ENCODE measurements around the gene PEAR1.

The PEAR1 gene

GRCh38 chr1:156942176-156942575 is 48.7 kb downstream of the PEAR1 start:
- H2AFZ ChIP-seq (ENCODE audit: low read depth, low read length): no peak overlapping the region
- H2BK12ac ChIP-seq (ENCODE audit: low read length in 2 of 2): no peak overlapping the region
- H3K27ac ChIP-seq (ENCODE audit: low read length, poor library complexity, severe bottlenecking): no peak overlapping the region
- no peak overlapping the region for H3K23ac ChIP-seq (ENCODE audit: low read length in 2 of 2)
- no peak overlapping the region for H3K14ac ChIP-seq (ENCODE audit: low read length in 2 of 2)
- no peaks in the 10 kb centered on the region for H3K4me1 ChIP-seq (ENCODE audit: control insufficient read depth, insufficient read depth, low read depth, low read length)
- WGBS: 87% methylated on average over 3 of the region's 3 CpGs
- DNase-seq: no peak
- H3K4me3 ChIP-seq (ENCODE audit: insufficient read depth in 1 of 2, low read depth in 1 of 2, low read length in 2 of 2): no peak overlapping the region
- H2BK15ac ChIP-seq (ENCODE audit: low read depth, poor library complexity, severe bottlenecking): no peak overlapping the region
- H3K18ac ChIP-seq (ENCODE audit: low read depth in 1 of 2, low read length in 2 of 2): no peak overlapping the region
- peaks cover 94 to 98% of the 10 kb centered on the region in 2 experiments for H3K36me3 ChIP-seq (ENCODE audit: control insufficient read depth in 1 of 2, insufficient read depth in 2 of 2, low read depth in 1 of 2, low read length in 2 of 2)
- H2BK120ac ChIP-seq (ENCODE audit: low read depth, low read length): no peak overlapping the region
- no peak overlapping the region for H4K8ac ChIP-seq (ENCODE audit: low read length)
- H3K79me1 ChIP-seq (replicated peaks; ENCODE audit: low read length, poor library complexity, severe bottlenecking): no peaks in the 10 kb centered on the region
- no peak overlapping the region for H4K91ac ChIP-seq (ENCODE audit: low read length)
- H3K4ac ChIP-seq (ENCODE audit: low read depth in 1 of 2, low read length in 2 of 2): no peak overlapping the region
- no peak overlapping the region for H2BK5ac ChIP-seq (ENCODE audit: low read depth, low read length, poor library complexity, severe bottlenecking)
- no peaks in the 10 kb centered on the region for H3K9me3 ChIP-seq (ENCODE audit: control insufficient read depth, low read length)
- H2AK5ac ChIP-seq (ENCODE audit: low read length, severe bottlenecking): no peak overlapping the region
- no peak overlapping the region for H3K4me2 ChIP-seq (ENCODE audit: low read length, poor library complexity, severe bottlenecking)
- no peak overlapping the region for H3K9ac ChIP-seq (ENCODE audit: low read length)
- no peaks in the 10 kb centered on the region for H3K27me3 ChIP-seq (ENCODE audit: control insufficient read depth in 1 of 2, insufficient read depth in 1 of 2, low read length in 2 of 2)

- H3K9me3 ChIP-seq (ENCODE audit: control insufficient read depth, low read length): no peaks in the 10 kb centered on the region
- no peak overlapping the region for H2AK5ac ChIP-seq (ENCODE audit: low read length, severe bottlenecking)
- no peak overlapping the region for H3K14ac ChIP-seq (ENCODE audit: low read length in 2 of 2)
- no peak overlapping the region for H4K91ac ChIP-seq (ENCODE audit: low read length)
- no peak overlapping the region for H3K27ac ChIP-seq (ENCODE audit: low read length, poor library complexity, severe bottlenecking)
- no peak overlapping the region for H3K4ac ChIP-seq (ENCODE audit: low read depth in 1 of 2, low read length in 2 of 2)
- H2BK5ac ChIP-seq (ENCODE audit: low read depth, low read length, poor library complexity, severe bottlenecking): no peak overlapping the region
- no peak overlapping the region for H3K4me2 ChIP-seq (ENCODE audit: low read length, poor library complexity, severe bottlenecking)
- 91% methylated on average over 6 of the region's 7 CpGs for WGBS
- no peak overlapping the region for H3K18ac ChIP-seq (ENCODE audit: low read depth in 1 of 2, low read length in 2 of 2)
- no peak overlapping the region for H3K23ac ChIP-seq (ENCODE audit: low read length in 2 of 2)
- no peak overlapping the region for H2BK120ac ChIP-seq (ENCODE audit: low read depth, low read length)
- H3K9ac ChIP-seq (ENCODE audit: low read length): no peak overlapping the region
- no peak overlapping the region for H3K4me3 ChIP-seq (ENCODE audit: insufficient read depth in 1 of 2, low read depth in 1 of 2, low read length in 2 of 2)
- no peak overlapping the region for H4K8ac ChIP-seq (ENCODE audit: low read length)
- H2BK12ac ChIP-seq (ENCODE audit: low read length in 2 of 2): no peak overlapping the region
- H2AFZ ChIP-seq (ENCODE audit: low read depth, low read length): no peak overlapping the region
- H2BK15ac ChIP-seq (ENCODE audit: low read depth, poor library complexity, severe bottlenecking): no peak overlapping the region
- H3K79me1 ChIP-seq (replicated peaks; ENCODE audit: low read length, poor library complexity, severe bottlenecking): no peaks in the 10 kb centered on the region
- DNase-seq: no peak
- no peaks in the 10 kb centered on the region for H3K27me3 ChIP-seq (ENCODE audit: control insufficient read depth in 1 of 2, insufficient read depth in 1 of 2, low read length in 2 of 2)
- peaks cover 94 to 98% of the 10 kb centered on the region in 2 experiments for H3K36me3 ChIP-seq (ENCODE audit: control insufficient read depth in 1 of 2, insufficient read depth in 2 of 2, low read depth in 1 of 2, low read length in 2 of 2)
- no peaks in the 10 kb centered on the region for H3K4me1 ChIP-seq (ENCODE audit: control insufficient read depth, insufficient read depth, low read depth, low read length)
Measured at GRCh38 chr1:156942576-156942975, 49.1 kb downstream of the PEAR1 start.

- no peaks in the 10 kb centered on the region for H3K9me3 ChIP-seq (ENCODE audit: control insufficient read depth, low read length)
- DNase-seq: no peak
- H2BK5ac ChIP-seq (ENCODE audit: low read depth, low read length, poor library complexity, severe bottlenecking): no peak overlapping the region
- no peak overlapping the region for H3K4ac ChIP-seq (ENCODE audit: low read depth in 1 of 2, low read length in 2 of 2)
- H3K18ac ChIP-seq (ENCODE audit: low read depth in 1 of 2, low read length in 2 of 2): no peak overlapping the region
- H3K4me1 ChIP-seq (ENCODE audit: control insufficient read depth, insufficient read depth, low read depth, low read length): no peaks in the 10 kb centered on the region
- H2AK5ac ChIP-seq (ENCODE audit: low read length, severe bottlenecking): no peak overlapping the region
- H3K9ac ChIP-seq (ENCODE audit: low read length): no peak overlapping the region
- H2BK12ac ChIP-seq (ENCODE audit: low read length in 2 of 2): no peak overlapping the region
- H3K27ac ChIP-seq (ENCODE audit: low read length, poor library complexity, severe bottlenecking): no peak overlapping the region
- no peak overlapping the region for H4K91ac ChIP-seq (ENCODE audit: low read length)
- peaks cover 94 to 99% of the 10 kb centered on the region in 2 experiments for H3K36me3 ChIP-seq (ENCODE audit: control insufficient read depth in 1 of 2, insufficient read depth in 2 of 2, low read depth in 1 of 2, low read length in 2 of 2)
- H2BK120ac ChIP-seq (ENCODE audit: low read depth, low read length): no peak overlapping the region
- no peak overlapping the region for H3K14ac ChIP-seq (ENCODE audit: low read length in 2 of 2)
- H3K23ac ChIP-seq (ENCODE audit: low read length in 2 of 2): no peak overlapping the region
- H2AFZ ChIP-seq (ENCODE audit: low read depth, low read length): no peak overlapping the region
- no peak overlapping the region for H4K8ac ChIP-seq (ENCODE audit: low read length)
- H3K79me1 ChIP-seq (replicated peaks; ENCODE audit: low read length, poor library complexity, severe bottlenecking): no peaks in the 10 kb centered on the region
- H2BK15ac ChIP-seq (ENCODE audit: low read depth, poor library complexity, severe bottlenecking): no peak overlapping the region
- WGBS: 97% methylated on average over 3 of the region's 3 CpGs
- H3K4me3 ChIP-seq (ENCODE audit: insufficient read depth in 1 of 2, low read depth in 1 of 2, low read length in 2 of 2): no peak overlapping the region
- H3K27me3 ChIP-seq (ENCODE audit: control insufficient read depth in 1 of 2, insufficient read depth in 1 of 2, low read length in 2 of 2): no peaks in the 10 kb centered on the region
- no peak overlapping the region for H3K4me2 ChIP-seq (ENCODE audit: low read length, poor library complexity, severe bottlenecking)
Measured at GRCh38 chr1:156943756-156944155, 50.2 kb downstream of the PEAR1 start.

- WGBS: 100% methylated on average over 1 of the region's 1 CpG
- Histone ChIP-seq H3K4me2 (ENCODE audit: low read length, poor library complexity, severe bottlenecking) (no peak overlapping the region), H3K4me3 (ENCODE audit: insufficient read depth in 1 of 2, low read depth in 1 of 2, low read length in 2 of 2) (no peak overlapping the region), H3K23ac (ENCODE audit: low read length in 2 of 2) (no peak overlapping the region), H2AFZ (ENCODE audit: low read depth, low read length) (no peak overlapping the region), H3K9me3 (ENCODE audit: control insufficient read depth, low read length) (no peaks in the 10 kb centered on the region), H3K9ac (ENCODE audit: low read length) (no peak overlapping the region), H3K36me3 (ENCODE audit: control insufficient read depth in 1 of 2, insufficient read depth in 2 of 2, low read depth in 1 of 2, low read length in 2 of 2) (peaks cover 93 to 99% of the 10 kb centered on the region in 2 experiments), H3K18ac (ENCODE audit: low read depth in 1 of 2, low read length in 2 of 2) (no peak overlapping the region), H4K91ac (ENCODE audit: low read length) (no peak overlapping the region), H4K8ac (ENCODE audit: low read length) (no peak overlapping the region), H2BK120ac (ENCODE audit: low read depth, low read length) (no peak overlapping the region), H3K14ac (ENCODE audit: low read length in 2 of 2) (no peak overlapping the region), H3K27ac (ENCODE audit: low read length, poor library complexity, severe bottlenecking) (no peak overlapping the region), H3K4ac (ENCODE audit: low read depth in 1 of 2, low read length in 2 of 2) (no peak overlapping the region), H2BK5ac (ENCODE audit: low read depth, low read length, poor library complexity, severe bottlenecking) (no peak overlapping the region), H3K4me1 (ENCODE audit: control insufficient read depth, insufficient read depth, low read depth, low read length) (no peaks in the 10 kb centered on the region), H2BK15ac (ENCODE audit: low read depth, poor library complexity, severe bottlenecking) (no peak overlapping the region), H2AK5ac (ENCODE audit: low read length, severe bottlenecking) (no peak overlapping the region), H3K79me1 (replicated peaks; ENCODE audit: low read length, poor library complexity, severe bottlenecking) (no peaks in the 10 kb centered on the region), H3K27me3 (ENCODE audit: control insufficient read depth in 1 of 2, insufficient read depth in 1 of 2, low read length in 2 of 2) (no peaks in the 10 kb centered on the region), H2BK12ac (ENCODE audit: low read length in 2 of 2) (no peak overlapping the region)
- no peak for DNase-seq
Measured at GRCh38 chr1:156944268-156944667, 50.8 kb downstream of the PEAR1 start.

Measured in mesenchymal stem cell (in vitro differentiated cells and primary cell).